Stimulated activated CD8-positive, alpha-beta memory T cell treated with anti-CD3 and anti-CD28 coated beads, Interleukin-15, amount 100 ng/mL, for 1 hour (primary cell): ENCODE data around the gene CPTP.

Source experiments
- DNase-seq: peaks from one replicate; pipeline ENCODE4 v3.0.0-alpha.2; 2020; ENCODE audit warnings: low read depth

The CPTP gene

DNA sequence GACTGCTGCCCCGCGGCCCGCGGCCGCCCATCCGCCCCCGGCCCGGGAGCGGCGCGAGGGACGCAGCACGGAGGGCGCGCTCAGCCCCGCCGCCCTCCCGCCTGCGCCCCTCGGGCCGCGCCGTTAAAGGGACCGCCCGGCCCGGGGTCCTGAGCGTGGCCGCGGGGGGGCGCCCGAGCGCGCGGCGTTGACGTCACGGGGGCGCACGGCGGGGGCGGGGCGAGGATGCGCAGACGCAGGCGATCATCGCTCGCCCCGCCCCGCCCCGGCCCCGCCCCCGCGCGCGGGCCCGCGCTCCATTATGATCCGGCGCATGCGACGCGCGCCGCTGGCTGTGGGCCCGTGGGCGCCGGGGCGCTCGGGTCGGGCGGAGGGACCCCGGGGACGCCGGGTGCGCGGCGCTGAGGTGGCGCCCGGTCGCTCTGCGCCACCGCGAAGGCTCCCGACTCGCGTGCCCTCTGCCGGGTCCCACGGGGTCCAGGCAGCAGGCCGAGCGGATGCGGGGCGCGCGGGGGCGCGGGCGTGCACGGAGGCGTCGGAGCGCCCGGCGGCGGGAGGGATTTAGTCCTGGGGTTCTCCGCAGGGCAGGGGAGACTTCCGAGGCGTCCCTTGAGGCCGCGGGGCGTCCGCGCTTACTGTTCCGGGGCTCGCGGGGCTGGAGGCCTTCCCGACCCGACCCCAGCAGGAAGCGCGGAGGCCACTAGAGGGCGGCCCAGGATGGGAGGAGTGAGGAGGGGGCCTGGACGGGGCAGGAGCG is 24.8 kb downstream of the CPTP start, which contains the start of gene DVL1:
DVL1 (minus strand) TSS at position 163 of the 757 bp plus-strand sequence. CDS start 353 bp downstream, outside the sequence.
- peak; percentile 32 for DNase-seq

GRCh38 chr1:1351511-1352427 is 27.2 kb downstream of the CPTP start:
- DNase-seq: no peak

DNA sequence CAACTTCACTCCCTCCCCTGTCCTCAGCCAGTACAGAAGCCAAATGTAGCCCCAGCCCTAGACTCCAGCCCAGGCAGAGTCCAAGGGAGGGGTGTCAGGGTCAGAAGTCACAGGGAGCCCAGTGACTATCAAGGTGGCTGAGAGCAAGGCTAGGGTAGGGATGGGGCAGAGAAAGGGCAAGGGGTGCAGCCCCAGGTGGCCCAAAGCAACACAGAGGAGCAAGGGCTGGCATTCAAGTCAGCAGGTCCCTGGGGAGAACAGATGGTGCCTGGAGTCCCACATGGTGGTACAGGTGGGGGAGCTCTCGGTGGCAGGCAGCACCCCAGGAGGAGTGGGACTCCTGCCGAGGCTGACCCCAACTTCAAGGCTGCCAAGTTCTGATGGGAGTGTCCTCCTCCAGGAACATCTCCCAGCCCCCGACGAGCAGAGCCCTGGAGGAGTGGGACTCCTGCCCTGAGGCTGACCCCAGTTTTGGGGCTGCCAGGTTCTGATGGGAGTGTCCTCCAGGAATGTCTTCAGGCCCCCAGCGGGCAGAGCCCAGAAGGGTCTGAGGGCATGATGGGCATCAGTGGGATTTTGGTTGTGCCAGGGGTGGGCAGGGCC is 28.3 kb downstream of the CPTP start:
- DNase-seq: no peak

DNA sequence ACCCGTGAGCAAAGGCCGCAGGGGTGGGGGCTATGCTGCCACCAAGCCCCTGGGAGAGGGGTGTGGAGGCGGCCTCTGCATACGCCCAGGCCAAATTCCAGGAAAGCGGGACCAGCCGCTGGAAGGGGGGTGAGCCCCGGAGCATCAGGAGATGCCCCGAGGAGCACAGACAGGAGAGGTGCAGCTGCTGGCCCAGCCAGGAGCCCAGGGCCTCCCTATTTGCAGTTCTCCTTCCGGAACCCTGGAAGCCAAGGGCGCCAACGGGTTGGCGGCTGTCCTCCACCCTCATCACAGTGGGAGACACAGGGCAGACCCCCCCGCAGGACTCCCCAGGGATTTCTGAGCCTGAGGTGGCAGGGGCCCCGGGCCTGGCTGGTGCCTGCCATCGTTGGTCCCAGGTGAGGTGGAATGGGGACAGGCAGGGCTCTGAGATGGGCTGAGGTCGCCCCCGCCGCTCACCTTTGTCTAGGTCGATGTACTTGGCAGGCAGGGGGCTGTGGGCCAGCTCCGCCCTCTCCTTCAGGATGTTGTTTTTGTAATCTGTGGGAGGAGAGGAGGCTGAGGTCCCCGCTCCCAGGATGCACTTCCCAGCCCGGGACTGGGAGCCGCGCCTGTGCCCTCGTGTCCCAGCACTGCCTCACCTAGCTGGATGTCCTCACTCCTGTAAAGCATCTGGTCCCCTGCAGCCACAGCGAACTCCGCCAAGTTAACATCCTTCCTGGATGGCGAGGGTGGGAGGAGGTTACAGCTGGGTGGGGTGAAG is 29.0 kb downstream of the CPTP start:
- DNase-seq: no peak

- no peak for DNase-seq
Measured at GRCh38 chr1:1354271-1355247, 30.0 kb downstream of the CPTP start.

DNA sequence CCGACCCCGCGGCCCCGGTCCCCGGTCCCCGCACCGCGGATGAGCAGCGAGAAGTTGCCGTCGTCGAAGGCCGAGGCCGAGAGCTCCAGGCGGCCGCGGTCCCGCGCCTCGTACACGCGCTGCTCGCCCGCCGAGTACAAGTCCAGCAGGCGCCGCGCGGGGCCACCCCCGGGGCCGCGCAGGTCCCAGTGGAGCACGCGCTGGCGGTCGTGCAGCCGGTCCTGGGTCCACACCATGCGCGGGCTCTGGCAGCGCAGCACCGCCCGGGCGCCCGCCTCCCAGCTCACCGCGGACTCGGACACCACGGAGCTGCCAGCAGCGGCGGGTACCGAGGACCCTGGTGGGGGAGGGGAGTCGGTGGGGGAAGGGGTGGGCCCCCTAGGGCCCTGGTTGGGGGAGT is 30.8 kb downstream of the CPTP start:
- no peak for DNase-seq

GRCh38 chr1:1356166-1356795 is 31.7 kb downstream of the CPTP start:
- DNase-seq: no peak

DNA sequence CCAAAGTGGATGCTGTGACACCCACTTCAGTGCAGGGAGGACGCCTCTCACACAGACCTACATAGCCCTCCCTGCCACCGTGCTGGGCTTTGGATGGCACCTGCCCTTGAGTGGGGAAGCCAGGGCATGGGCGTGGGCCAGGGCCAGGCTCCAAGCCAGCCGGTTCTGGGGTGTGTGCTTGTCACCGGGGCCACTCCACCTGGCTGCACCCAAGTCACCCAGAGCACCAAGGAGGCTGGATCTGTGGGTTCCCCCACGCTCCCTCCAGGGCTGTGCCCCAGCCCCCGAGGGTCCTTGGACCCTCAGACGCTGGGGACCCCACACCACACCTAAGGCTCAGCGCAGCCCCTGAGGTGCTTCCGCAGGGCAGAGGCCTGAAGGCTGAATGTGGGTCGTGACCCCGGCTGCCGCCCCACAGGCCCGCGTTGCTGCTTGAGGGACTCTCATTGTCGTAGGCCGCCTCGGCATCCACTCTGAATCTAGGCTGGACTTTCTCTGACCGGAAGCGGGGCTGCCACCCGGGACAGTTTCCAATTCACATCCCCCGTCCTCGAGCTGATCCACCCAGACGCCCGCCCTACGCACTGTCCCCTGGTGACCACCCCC is 32.3 kb downstream of the CPTP start:
- no peak for DNase-seq

- DNase-seq: no peak
Measured at GRCh38 chr1:1357871-1358432, 33.4 kb downstream of the CPTP start.

DNA sequence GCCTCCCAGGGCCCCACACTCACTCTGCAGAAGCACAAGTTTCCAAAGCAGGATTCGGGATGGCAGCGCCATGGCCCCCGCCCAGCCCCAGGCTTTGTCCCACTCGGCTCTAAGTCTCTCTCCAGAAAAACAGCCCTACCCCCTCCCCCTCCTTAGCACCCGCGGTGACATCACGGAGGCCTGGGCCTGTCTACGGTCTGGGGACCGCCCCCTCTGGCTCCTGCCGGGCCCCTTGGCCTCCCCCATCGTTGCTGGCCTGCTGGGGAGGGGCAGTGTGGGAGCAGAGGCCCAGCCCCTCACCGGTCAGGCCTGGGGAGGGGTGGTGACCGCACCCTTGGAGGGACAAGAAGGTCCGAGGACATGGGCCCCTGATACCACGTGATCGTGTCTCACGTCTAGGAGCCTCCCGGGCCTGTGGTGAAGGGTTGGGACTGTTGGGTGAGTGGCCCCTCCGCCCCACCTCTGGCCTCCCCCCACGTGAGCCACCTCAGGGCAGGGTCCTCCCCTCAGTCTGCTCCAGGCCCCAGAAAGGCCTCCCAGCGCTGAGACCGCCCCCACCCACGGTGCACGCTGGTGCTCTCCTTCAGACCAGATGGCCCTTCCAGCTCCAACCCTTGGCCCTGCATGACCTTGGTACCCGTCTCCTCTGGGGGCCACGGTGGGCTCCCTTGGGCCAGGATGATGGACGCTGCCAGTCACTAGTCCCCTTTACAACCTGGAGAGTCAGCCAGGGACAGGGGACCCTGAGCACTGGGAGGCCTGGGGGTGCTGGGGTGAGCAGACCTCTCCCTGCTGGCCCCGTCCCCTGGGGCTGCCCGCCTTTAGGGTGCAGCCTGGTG is 34.0 kb downstream of the CPTP start, which contains the start of gene MXRA8:
MXRA8 (minus strand) TSS at position 123 of the 839 bp plus-strand sequence; CDS start at position 72, 51 bp downstream.
- no peak for DNase-seq

- no peak for DNase-seq
Measured at GRCh38 chr1:1359308-1359663, 34.7 kb downstream of the CPTP start.

DNA sequence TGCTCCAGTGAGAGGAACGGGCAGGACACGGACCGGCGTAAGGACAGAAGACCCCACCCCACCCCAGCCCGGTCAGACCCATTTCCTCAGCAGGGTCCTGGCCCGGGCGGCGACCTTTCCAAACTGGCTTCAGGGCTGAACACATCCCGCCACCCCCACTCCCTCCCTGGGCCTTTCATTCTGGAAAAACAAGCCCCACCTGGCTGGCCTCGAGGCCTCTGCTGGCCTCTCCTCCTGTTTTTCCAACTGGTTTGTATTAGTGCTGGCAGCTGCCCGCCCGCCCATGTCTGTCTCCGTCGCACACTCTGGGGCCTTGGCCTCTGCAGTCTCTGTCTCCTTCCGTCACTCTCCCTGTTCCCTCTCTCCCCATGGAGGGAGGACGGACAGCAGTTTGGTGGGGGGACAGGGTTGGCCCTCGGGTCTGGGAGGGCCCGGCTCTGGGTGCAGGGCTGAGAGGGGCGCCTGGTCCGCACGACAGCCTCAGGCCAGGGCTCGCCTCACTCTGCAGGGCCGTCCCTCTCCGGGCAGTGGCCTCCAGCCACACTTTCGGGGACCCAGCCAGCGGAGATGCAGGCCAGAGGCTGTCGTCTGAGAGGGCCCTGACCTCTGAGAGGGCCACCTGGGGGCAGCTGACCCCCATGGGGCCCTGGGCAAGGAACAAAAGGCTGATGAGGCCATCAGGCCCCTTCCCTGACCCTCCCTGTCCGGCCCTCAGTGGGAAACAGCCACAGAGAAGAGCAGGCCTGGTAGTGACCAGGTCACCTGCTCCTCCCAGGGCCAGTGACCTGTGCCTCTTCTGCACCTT is 35.3 kb downstream of the CPTP start:
- no peak for DNase-seq

- no peak for DNase-seq
Measured at GRCh38 chr1:1360506-1361169, 36.0 kb downstream of the CPTP start.

- no peak for DNase-seq
Measured at GRCh38 chr1:1361233-1361981, 36.8 kb downstream of the CPTP start.

DNA sequence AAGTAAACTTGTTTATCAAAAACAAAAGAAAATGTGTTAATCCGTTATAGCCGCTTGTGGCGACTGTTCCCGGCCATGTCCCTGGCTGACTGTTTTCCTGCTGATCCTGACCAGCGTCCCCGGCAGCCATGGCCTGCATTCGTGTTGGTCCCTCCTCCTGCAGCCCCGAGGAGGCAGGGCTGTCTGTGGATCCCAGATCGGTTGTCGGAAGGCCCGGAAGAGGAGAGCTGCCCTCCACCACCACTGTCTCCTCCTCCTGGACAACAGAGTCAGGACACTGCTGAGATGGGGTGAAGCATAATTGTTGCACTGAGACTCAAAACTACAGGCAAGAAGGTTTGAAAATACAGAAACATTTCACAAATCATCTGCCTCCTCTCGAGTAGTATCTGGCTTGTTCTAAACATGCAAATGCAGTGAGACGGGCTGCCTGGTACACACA is 37.4 kb downstream of the CPTP start:
- no peak for DNase-seq

- DNase-seq: no peak
Measured at GRCh38 chr1:1364266-1364665, 39.7 kb downstream of the CPTP start.
